Uterus (tissue), 2 donors: ENCODE results near the gene MYCBPAP.

ENCODE experiments used
- CTCF ChIP-seq, 4 experiments: fragments of 200-600 bp in 2 of 4; fragments of 450-650 bp in 2 of 4; sonication (generic) in 2 of 4; IDR thresholded peaks; one replicate each; pipeline ENCODE4 v1.5.1; 2016 to 2019; ENCODE audit warnings: antibody characterized with exemption in 4 of 4, mild to moderate bottlenecking in 2 of 4, moderate library complexity in 1 of 4
- POLR2A ChIP-seq, 2 donors: fragments of 450-650 bp; IDR thresholded peaks; one replicate each; pipeline ENCODE4 v1.6.1; 2016; ENCODE audit warnings: antibody characterized with exemption in 2 of 2, mild to moderate bottlenecking in 1 of 2, moderate library complexity in 1 of 2

GRCh38 chr17:50464121-50464520 is 44.1 kb upstream of the MYCBPAP start:
- TF ChIP-seq POLR2A (IDR thresholded peaks at IDR 0.05) (no peak), CTCF (IDR thresholded peaks at IDR 0.05) (no peak)
